ENCODE data around the gene ZDHHC22.
"Not testable (repeated sequence)": the region's sequence is repeated elsewhere in the genome, so short reads cannot be mapped to it uniquely, and the experiment has no call there.

The ZDHHC22 gene, protein sequence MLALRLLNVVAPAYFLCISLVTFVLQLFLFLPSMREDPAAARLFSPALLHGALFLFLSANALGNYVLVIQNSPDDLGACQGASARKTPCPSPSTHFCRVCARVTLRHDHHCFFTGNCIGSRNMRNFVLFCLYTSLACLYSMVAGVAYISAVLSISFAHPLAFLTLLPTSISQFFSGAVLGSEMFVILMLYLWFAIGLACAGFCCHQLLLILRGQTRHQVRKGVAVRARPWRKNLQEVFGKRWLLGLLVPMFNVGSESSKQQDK

DNA sequence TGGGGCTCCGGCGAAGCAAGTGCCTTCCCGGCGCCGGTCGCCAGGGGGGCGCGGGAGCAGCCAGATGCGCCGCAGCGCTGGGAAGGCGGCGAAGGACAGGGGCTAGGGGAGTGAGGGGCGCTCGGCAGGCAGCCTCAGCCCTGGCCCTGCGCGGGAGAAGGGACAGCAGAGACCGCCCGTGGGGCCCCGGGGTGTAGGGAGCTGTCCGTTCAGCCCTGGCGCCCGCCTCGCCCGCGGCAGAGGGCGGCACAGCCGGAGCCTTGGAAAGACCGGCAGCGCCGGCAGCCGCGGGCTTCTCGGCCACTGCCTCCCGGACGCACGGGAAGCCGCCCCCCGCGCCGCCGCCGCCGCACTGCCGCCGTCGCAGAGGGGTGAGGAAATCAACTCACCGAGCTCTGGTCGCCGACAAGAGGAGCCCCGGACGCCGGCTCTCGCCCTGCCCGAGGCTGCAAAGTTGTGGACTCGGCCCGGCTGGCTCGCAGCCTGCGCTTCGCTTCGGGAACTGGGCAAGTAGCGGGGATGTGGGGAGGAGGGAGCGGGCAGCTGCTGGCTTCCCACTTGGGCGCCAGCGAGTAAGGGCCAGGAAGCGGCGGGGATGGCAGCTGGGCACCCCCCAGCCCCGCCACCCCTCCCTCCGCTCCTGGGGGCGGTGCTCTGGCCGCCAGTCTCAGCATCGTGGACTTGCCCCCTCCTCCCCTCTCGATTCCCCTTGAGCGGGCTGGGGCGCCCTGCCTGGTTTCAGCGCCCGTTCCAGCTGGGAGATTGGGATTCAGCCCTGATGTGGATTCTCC lies at the start of gene ZDHHC22:
TSS of gene ZDHHC22 (minus strand) at position 578 of the 791 bp plus-strand sequence. CDS start 2,053 bp downstream, outside the sequence.
- in situ Hi-C loops (cut with HindIII; ENCODE audit: low pct_ligation_motif_present, low pct_unique_long_range_greater_than_20kb, low sequenced_read_pairs), result no loop called here
- DNase-seq, result peak; percentile 35

DNA sequence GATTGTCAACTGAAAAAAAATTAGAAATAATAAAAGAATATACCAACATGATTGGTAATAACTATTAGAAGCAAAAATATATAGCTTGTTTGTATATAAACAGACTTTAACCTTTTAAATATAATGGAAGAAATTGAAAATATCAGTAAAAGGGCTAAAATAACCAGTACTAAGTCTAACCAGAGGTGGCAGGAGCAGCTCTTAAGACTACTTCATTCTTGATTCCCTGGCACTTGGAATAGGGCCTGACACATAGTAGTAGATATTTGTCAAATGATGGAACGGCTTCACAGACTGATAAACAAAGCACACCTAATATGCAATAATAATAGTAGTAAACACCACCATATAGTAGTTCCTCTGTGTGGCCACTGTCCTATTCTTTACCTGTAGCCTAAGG lies 49.4 kb upstream of the ZDHHC22 start:
- no peak for DNase-seq
- in situ Hi-C loops (cut with HindIII; ENCODE audit: low pct_ligation_motif_present, low pct_unique_long_range_greater_than_20kb, low sequenced_read_pairs), result no loop called here

DNA sequence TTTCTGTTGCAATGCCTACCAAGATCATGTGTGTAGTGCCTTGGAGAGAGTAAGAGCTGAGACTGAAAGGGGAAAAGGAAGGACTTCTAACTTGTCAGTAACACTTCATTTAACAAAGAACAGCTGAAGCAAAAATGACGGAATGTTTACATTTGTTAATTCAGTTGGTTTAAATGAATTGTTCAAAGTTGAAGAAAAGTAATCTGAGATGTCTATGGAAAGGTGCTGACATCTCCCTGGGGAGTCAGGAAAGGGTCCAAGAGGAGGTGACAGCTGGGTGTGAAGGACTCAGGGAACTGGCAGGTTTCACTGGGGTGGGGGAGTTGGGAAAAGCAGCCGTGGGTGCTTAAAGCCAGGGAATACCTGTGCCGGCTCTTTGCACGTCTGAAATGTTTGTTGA lies 47.9 kb upstream of the ZDHHC22 start:
- in situ Hi-C loops (cut with HindIII; ENCODE audit: low pct_ligation_motif_present, low pct_unique_long_range_greater_than_20kb, low sequenced_read_pairs), result no loop called here
- DNase-seq, result no peak

GRCh38 chr14:77187649-77188012 lies 46.0 kb upstream of the ZDHHC22 start:
- DNase-seq, result no peak
- in situ Hi-C loops (cut with HindIII; ENCODE audit: low pct_ligation_motif_present, low pct_unique_long_range_greater_than_20kb, low sequenced_read_pairs), result no loop called here

DNA sequence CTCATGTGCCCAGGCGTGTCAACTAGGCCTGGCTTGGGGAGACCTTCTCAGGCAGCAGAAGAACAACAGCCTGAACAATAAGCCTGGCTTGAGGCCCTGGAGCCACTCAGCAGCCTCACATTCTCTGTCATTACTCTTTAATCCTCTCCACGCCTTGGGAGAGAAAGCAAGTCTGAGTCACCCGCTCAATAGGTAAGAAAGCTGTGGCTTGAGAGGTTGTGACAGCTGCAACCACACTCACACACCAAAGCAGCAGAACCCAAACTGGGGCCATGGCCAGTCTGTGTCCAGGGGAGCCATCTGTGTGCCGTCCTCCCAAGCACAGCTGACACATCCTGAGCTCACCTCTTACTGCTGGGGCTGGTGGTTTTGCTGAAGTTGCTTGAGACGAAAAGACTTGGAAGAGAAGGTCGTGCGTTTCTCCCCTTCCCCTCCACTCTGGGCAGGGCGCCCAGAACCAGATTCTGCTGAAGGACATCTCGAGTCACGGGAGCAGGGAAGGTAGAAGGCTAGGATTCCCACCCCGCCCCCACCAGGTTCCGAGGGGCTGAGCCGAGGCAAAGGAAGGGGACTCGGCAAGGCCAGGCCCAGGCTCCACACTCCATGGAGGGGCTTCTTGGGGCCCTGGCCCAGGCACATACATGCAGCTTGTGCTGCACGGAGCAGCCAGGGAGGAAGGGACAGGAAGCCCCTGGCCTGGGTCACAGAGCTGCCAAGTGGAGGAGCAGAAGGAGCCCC lies 45.5 kb upstream of the ZDHHC22 start:
- DNase-seq, result peak; percentile 84
- in situ Hi-C loops (cut with HindIII; ENCODE audit: low pct_ligation_motif_present, low pct_unique_long_range_greater_than_20kb, low sequenced_read_pairs), result no loop called here

- in situ Hi-C loops (cut with HindIII; ENCODE audit: low pct_ligation_motif_present, low pct_unique_long_range_greater_than_20kb, low sequenced_read_pairs), result no loop called here
Measured at GRCh38 chr14:77185093-77185465, 43.5 kb upstream of the ZDHHC22 start.

GRCh38 chr14:77184396-77185092 lies 43.0 kb upstream of the ZDHHC22 start:
- in situ Hi-C loops (cut with HindIII; ENCODE audit: low pct_ligation_motif_present, low pct_unique_long_range_greater_than_20kb, low sequenced_read_pairs), result no loop called here
- DNase-seq, result no peak

More at GRCh38 chr14:77185093-77185465, 43.5 kb upstream of the ZDHHC22 start:
- no peak for DNase-seq

GRCh38 chr14:77183896-77184295 lies 42.3 kb upstream of the ZDHHC22 start:
- in situ Hi-C loops (cut with HindIII; ENCODE audit: low pct_ligation_motif_present, low pct_unique_long_range_greater_than_20kb, low sequenced_read_pairs), result no loop called here
- DNase-seq, result no peak

- DNase-seq, result peak; percentile 77
Measured at GRCh38 chr14:77181603-77182437, 40.2 kb upstream of the ZDHHC22 start, which contains the start of gene TMEM63C. Gene TMEM63C (plus strand): TSS chr14:77181798. CDS start chr14:77218814, 37,016 bp downstream.

GRCh38 chr14:77180726-77181602 lies 39.4 kb upstream of the ZDHHC22 start:
- DNase-seq, result no peak
- in situ Hi-C loops (cut with HindIII; ENCODE audit: low pct_ligation_motif_present, low pct_unique_long_range_greater_than_20kb, low sequenced_read_pairs), result no loop called here

More at GRCh38 chr14:77181603-77182437, 40.2 kb upstream of the ZDHHC22 start, which contains the start of gene TMEM63C:
- in situ Hi-C loops (cut with HindIII; ENCODE audit: low pct_ligation_motif_present, low pct_unique_long_range_greater_than_20kb, low sequenced_read_pairs), result no loop called here

GRCh38 chr14:77178656-77179055 lies 37.1 kb upstream of the ZDHHC22 start:
- in situ Hi-C loops (cut with HindIII; ENCODE audit: low pct_ligation_motif_present, low pct_unique_long_range_greater_than_20kb, low sequenced_read_pairs), result no loop called here
- no peak for DNase-seq

GRCh38 chr14:77177702-77178101 lies 36.1 kb upstream of the ZDHHC22 start:
- no peak for DNase-seq
- in situ Hi-C loops (cut with HindIII; ENCODE audit: low pct_ligation_motif_present, low pct_unique_long_range_greater_than_20kb, low sequenced_read_pairs), result no loop called here

GRCh38 chr14:77175843-77176242 lies 34.3 kb upstream of the ZDHHC22 start:
- in situ Hi-C loops (cut with HindIII; ENCODE audit: low pct_ligation_motif_present, low pct_unique_long_range_greater_than_20kb, low sequenced_read_pairs), result no loop called here
- no peak for DNase-seq

- in situ Hi-C loops (cut with HindIII; ENCODE audit: low pct_ligation_motif_present, low pct_unique_long_range_greater_than_20kb, low sequenced_read_pairs); DNase-seq: not testable (repeated sequence)
Measured at GRCh38 chr14:77173911-77174617, 32.5 kb upstream of the ZDHHC22 start.

- no peak for DNase-seq
- in situ Hi-C loops (cut with HindIII; ENCODE audit: low pct_ligation_motif_present, low pct_unique_long_range_greater_than_20kb, low sequenced_read_pairs), result no loop called here
Measured at GRCh38 chr14:77172916-77173315, 31.3 kb upstream of the ZDHHC22 start.

GRCh38 chr14:77170045-77170444 lies 28.5 kb upstream of the ZDHHC22 start:
- in situ Hi-C loops (cut with HindIII; ENCODE audit: low pct_ligation_motif_present, low pct_unique_long_range_greater_than_20kb, low sequenced_read_pairs), result no loop called here
- DNase-seq, result no peak

Data from ACHN (cell line).